Renal cortical epithelial cell (primary cell): ENCODE results near the gene PTPN3. TPM values are rescaled to one million over a fixed set of nuclear protein-coding genes. Genes with fewer than 3 reads are reported as not detected.

ENCODE experiments used
- DNase-seq: peaks from one replicate; pipeline ENCODE4 v3.0.0-alpha.2; 2011; ENCODE audit warnings: low read depth
- total RNA-seq: library from RNA; depleted of rRNA; stranded (reverse); fragments of >200 nt; gene quantifications from 2 replicates; pipeline ENCODE4 v1.2.3, GENCODE V29; 2014

PTPN3 gene
- total RNA-seq, 1 donor from 2014 or later = 43.5 TPM

DNA sequence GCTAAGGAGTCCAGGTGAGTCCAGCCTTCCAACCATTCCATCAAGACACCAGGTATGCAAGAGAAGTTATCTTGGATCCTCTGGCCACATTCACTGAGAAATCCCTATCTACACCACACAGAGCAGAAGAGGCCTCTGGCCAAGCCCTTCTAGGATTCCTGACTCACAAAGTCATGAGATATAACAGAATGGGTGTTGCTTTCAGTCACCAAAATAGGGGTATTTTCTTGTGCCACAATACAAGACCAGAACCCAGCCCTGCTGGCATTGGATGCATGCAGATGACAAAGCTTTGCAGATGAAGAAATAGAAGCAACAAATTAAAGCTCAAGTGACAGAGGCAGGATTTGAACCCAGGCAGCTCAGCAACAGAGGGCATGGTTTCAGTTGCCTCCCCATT lies 73.5 kb downstream of the PTPN3 start:
- DNase-seq = no peak

DNA sequence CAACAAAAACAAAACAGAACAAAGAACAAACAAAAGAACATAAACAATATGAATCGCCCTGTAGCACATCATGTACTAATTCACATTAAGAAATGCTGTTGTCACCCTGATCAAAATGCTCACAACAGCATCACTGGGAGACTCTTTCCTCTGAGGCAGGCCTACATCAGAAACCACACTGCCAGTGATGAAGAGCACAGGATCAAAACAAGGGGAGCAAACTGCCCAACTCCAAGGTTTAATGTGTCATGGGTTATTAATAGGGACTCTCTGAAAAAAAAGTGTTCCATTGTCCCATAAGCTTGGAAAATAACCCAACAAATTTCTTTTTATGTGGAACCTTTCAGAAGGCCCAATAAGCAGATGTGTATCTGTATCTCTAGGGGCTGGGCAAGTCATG lies 74.2 kb downstream of the PTPN3 start:
- no peak for DNase-seq

DNA sequence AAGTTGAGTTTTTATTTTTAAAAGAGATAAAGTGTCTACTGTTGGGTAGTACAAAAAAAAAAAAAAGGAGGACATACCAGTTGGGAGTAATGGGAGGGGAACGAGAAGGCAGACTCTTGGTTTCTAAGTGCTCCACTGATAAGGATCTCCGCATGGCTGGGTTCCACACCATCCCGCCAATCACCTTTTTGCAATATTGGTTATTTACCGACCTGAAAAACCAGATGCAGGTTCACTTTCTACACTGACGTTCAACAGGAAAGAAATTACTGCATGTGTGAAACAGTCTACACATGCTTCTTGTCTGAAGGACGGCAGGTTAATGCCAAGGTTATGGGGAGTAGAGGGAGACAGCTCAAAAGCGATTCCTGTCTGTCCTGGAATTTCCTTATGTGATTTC lies 75.5 kb downstream of the PTPN3 start:
- no peak for DNase-seq

DNA sequence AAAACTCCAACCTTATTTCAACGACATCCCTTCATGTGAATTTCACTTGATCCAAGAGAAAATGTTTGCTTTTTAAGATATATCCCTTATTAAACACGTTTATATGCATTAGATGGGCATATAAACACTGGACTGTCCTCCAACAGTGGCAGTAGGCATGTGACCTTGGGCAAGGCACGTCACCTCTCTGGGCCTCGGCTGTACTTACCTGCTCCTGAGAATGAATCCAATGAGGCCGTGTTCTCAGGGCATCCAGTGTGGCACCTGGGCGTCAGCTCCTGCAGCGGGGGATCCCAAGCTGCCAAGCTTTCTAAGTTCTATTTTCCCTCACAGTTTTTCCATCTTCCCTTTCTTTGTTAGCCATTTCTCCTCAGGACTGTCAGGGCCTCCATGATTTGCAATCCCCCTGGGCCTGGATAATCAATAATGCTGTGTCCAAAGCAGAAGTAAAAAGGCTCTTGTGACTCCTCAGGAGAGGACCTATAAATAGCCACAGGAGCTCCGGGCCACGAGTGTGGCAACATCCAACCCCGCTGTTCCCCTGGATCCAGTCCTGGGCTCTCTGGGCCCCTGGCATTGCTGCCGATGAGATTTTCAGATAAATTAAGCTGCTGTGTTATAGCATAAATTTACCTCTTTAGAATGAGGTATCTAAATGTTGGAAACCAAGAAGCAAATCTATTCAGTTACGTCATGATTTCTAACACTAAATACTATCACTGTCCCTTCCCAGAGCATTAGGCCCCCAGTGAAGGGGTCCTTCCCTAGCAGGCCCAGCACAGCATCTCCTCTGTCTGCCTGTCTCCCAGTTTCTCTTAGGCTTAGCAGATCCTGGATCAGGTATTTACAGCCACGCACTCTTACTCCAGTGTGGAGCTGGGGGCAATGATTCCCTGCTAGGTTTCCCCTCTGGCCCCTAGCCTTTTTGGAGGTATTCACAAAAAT lies 76.8 kb downstream of the PTPN3 start:
- no peak for DNase-seq

- no peak for DNase-seq
Observed at GRCh38 chr9:109419531-109419930, 78.6 kb downstream of the PTPN3 start.

GRCh38 chr9:109418827-109419226 lies 79.3 kb downstream of the PTPN3 start:
- no peak for DNase-seq

GRCh38 chr9:109417585-109418544 lies 80.2 kb downstream of the PTPN3 start:
- no peak for DNase-seq

DNA sequence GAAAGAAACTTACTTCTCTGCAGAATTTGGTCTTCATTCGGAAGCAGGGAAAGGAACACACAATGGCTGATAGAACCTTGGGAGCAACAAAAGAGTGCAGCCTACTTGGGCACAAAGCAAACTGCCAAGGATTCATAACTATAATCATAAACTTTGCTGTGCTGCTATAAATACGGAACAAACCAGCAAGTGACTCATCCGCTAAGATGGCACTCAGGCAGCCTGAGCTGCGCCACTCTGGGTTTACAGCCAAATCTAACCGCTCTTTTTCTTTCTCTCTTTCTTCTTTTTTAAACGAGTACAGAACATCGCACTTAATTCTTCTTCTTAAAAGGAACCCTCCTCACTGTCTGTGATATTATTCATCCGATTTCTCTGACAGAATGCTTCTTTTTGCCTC lies 81.1 kb downstream of the PTPN3 start:
- no peak for DNase-seq

DNA sequence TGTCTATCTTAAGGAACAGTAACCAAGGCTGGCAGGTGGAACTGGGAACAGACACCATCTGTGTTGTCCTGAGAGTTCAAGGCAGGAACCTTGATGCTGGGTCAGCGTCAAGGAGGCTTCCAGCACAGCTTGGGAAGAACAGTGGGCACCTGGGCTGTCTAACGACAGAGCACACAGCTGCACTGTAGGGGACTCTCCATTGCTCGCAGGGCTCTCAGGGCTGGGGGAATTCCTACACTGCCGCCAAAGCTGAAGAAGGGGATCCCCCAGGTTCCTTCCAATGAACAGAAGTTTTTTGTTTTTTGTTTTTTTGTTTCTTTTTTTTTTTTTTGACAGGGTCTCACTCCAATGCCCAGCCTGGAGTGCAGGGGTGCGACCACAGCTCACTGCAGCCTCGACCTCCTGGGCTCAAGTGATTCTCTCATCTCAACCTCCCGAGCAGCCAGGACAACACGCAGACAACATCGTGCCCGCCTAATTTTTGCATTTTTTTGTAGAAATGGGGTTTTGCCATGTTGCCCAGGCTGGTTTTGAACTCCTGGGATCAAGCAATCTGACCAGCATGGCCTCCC lies 81.9 kb downstream of the PTPN3 start:
- no peak for DNase-seq

GRCh38 chr9:109414125-109414785 lies 83.9 kb downstream of the PTPN3 start:
- DNase-seq = no peak

GRCh38 chr9:109411798-109412352 lies 86.2 kb downstream of the PTPN3 start:
- peak; percentile 27 for DNase-seq

GRCh38 chr9:109411069-109411761 lies 86.9 kb downstream of the PTPN3 start:
- DNase-seq = no peak

DNA sequence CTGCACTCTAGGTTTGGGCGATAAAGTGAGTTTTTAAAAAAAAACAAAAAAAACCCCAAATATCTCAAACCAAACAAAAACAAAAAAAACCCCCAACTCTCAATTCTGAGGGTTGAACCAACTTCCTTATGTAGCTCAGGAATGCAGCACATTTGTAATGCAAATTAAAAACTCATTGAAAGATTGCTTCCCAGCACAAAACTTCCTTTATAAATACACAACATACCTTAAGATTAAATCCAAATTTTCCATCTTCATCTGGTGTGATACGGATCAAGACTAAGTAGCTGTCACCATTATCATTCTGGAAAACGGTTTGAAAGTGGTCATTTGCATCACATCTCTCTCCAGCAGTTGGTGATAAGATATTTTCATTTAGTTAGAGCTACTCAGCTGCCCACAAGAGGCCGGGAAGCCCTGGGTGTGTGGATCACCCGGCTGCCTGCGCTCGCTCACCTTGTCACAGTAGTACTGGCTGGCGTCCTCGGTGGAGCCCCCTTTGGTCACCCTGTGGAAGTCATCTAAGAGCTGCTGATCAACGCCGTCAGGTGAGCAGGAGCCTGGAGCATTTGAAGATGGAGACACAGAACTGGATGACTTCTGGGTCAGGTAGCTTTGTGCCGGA lies 88.2 kb downstream of the PTPN3 start:
- no peak for DNase-seq

- DNase-seq = no peak
Observed at GRCh38 chr9:109408759-109409462, 89.2 kb downstream of the PTPN3 start.

GRCh38 chr9:109403766-109404320 lies 94.3 kb downstream of the PTPN3 start:
- DNase-seq = peak; percentile 51

DNA sequence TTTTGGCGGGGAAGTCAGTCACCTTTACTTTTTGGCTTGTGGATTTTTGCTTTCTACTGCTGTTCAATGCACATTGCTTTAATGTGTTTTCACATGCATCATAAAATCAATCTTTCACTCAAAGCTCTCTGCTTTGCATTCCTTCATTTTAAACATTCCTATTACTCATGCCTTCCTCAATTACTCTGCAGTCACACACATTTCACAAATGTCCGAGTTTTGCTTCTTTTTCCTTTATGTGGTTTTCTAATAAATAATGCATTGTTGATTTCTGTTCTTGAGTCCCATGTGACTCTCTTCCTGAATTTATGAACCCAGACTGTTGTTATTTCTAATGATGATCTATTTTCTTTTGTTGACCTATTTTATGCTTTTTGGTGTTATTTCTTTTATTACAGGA lies 95.0 kb downstream of the PTPN3 start:
- peak; percentile 59 for DNase-seq

- DNase-seq = no peak
Observed at GRCh38 chr9:109401990-109402318, 96.2 kb downstream of the PTPN3 start.

GRCh38 chr9:109401169-109401989 lies 96.7 kb downstream of the PTPN3 start:
- DNase-seq = peak; percentile 43
